Activated CD8-positive, alpha-beta T cell treated with anti-CD3 and anti-CD28 coated beads, Interleukin-2, amount 10 ng/mL, durations not matched to agents 7 days and 5 days (primary cell): ENCODE data around the gene KLHL1. TPM values are rescaled to one million over a fixed set of nuclear protein-coding genes. Genes with fewer than 3 reads are reported as not detected.

Source experiments
- ATAC-seq: fragments of 150-1000 bp; cut with Tn5 transposase; one replicate; pipeline ENCODE4 v1.10.0; 2021; ENCODE audit warnings: moderate library complexity
- CTCF ChIA-PET: fragments of 350-600 bp; sonication (Branson Sonifier 250); formaldehyde crosslinking; loops from one replicate; lab custom pipeline; 2021; ENCODE audit warnings: antibody characterized with exemption; lab: Charles Lee
- POLR2A ChIA-PET: fragments of 350-600 bp; sonication (Branson Sonifier 250); formaldehyde crosslinking; loops from one replicate; lab custom pipeline; 2021; ENCODE audit warnings: antibody characterized with exemption; lab: Charles Lee
- DNase-seq: peaks from one replicate; pipeline ENCODE4 v3.0.0-alpha.2; 2020
- H3K27ac Mint-ChIP-seq: one replicate; pipeline ENCODE4 v1.8.0; 2021; ENCODE audit warnings: mild to moderate bottlenecking, mixed read lengths
- H3K27me3 Mint-ChIP-seq: one replicate; pipeline ENCODE4 v1.8.0; 2021; ENCODE audit warnings: low read depth, mixed read lengths
- H3K36me3 Mint-ChIP-seq: one replicate; pipeline ENCODE4 v1.8.0; 2021; ENCODE audit warnings: low read depth, mixed read lengths
- H3K4me1 Mint-ChIP-seq: one replicate; pipeline ENCODE4 v1.8.0; 2021; ENCODE audit warnings: low read depth, mixed read lengths
- H3K4me3 Mint-ChIP-seq: one replicate; pipeline ENCODE4 v1.8.0; 2021; ENCODE audit warnings: mild to moderate bottlenecking, mixed read lengths
- H3K9me3 Mint-ChIP-seq: one replicate; pipeline ENCODE4 v1.8.0; 2022; ENCODE audit warnings: mixed read lengths; ENCODE audit not compliant: insufficient read depth
- total RNA-seq, 2 experiments: library from RNA; stranded (reverse); gene quantifications; one replicate each; pipeline ENCODE4 v1.2.3, GENCODE V29; 2021

Gene KLHL1
- total RNA-seq, 2 experiments from 2014 or later, result not detected

DNA sequence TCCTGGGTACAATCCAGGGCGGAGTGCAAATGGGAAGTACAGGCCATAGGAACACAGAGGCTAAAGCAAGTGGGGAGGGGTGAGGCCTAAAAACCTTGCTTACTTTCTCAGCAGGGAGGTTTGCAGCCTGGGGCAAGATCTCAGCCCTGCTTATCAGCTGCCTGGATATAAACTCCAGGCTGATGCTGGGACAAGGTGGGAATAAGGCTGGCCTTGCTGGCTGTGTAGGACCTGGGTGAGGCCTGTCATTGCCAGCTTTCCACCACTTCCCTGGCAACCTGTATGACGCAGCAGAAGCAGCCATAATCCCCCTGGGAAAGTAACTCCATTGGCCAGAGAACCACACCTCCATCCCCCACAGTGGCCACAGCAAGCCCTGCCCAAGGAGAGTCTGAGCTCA, 279.7 kb downstream of the KLHL1 start:
- peaks cover 11% of the 10 kb centered on the region for H3K9me3 Mint-ChIP-seq
- H3K36me3 Mint-ChIP-seq, result no peaks in the 10 kb centered on the region
- no peak for ATAC-seq
- H3K4me3 Mint-ChIP-seq, result no peak overlapping the region
- no peak overlapping the region for H3K27ac Mint-ChIP-seq
- ChIA-PET POLR2A (no interaction called here), CTCF (no interaction called here)
- no peak for DNase-seq
- H3K4me1 Mint-ChIP-seq, result no peaks in the 10 kb centered on the region
- H3K27me3 Mint-ChIP-seq, result no peaks in the 10 kb centered on the region

DNA sequence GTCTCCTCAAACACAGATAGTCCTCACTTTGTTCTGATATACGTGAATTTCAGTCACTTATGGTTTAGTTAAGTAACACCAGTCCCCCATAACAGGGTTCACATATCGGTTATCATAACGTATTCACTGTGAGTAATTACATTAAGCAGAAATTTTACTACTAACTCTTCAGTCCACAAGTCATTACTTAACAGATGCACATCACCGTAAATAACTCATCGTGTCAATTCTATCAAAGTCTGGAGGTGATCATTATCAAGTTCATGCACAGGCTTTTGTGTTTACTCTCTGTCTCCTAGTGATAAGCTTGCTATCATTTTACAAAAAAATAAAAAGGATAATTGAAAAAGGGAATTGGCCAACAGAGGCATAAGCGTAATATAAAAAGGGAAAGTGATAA, 288.1 kb downstream of the KLHL1 start:
- ChIA-PET CTCF (no interaction called here), POLR2A (no interaction called here)
- DNase-seq (no peak), ATAC-seq (no peak)
- Mint-ChIP-seq H3K27ac (no peak overlapping the region), H3K27me3 (no peaks in the 10 kb centered on the region), H3K36me3 (no peaks in the 10 kb centered on the region), H3K9me3 (peaks cover 6% of the 10 kb centered on the region), H3K4me1 (no peaks in the 10 kb centered on the region), H3K4me3 (no peak overlapping the region)

DNA sequence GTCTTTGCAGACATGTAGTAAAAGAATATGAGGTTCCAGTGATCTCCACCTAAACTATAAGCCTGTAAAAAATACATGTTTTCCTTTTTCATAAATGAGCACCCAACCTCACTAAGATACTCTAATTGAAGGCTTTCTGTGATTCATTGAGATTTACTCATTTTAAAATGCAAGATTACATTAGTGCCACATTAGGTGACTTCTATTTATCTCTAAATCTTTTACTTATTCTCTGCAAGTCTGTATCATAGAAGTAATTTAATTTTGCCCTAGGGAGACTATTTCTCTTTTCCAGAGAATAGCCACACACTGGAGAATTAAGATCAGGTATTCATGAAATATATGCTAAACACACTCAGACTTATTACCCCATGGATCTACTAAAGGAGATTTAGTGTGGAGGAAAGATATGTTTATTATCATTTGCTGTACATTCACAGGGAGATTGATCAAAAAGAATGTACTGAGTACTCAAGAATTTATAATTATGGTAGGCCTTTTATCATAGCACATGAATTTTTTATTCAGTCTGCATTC, 290.9 kb downstream of the KLHL1 start:
- Mint-ChIP-seq H3K27ac (no peak overlapping the region), H3K4me3 (no peak overlapping the region), H3K4me1 (no peaks in the 10 kb centered on the region), H3K27me3 (no peaks in the 10 kb centered on the region), H3K9me3 (peaks cover 11% of the 10 kb centered on the region), H3K36me3 (no peaks in the 10 kb centered on the region)
- DNase-seq, result no peak
- ChIA-PET POLR2A (no interaction called here), CTCF (no interaction called here)
- no peak for ATAC-seq

DNA sequence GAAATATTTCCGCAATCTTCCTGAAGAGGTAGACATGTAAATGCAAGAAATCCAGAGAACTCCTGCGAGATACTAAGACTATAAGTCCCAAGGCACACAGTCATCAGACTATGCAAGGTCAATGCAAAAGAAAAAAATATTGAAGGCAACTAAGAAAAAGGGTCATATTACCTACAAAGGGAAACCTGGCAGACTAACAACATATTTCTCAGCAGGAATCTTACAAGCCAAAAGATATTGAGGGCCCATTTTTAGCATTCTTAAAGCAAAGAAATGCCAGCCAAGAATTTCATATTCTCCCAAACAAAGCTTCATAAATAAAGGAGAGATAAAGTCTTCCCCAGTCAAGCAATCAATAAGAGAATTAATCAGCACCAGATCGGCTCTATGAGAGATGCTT, 299.1 kb downstream of the KLHL1 start:
- no peaks in the 10 kb centered on the region for H3K4me1 Mint-ChIP-seq
- ChIA-PET CTCF (no interaction called here), POLR2A (no interaction called here)
- H3K27ac Mint-ChIP-seq, result no peak overlapping the region
- H3K36me3 Mint-ChIP-seq, result no peaks in the 10 kb centered on the region
- DNase-seq (no peak), ATAC-seq (no peak)
- no peak overlapping the region for H3K4me3 Mint-ChIP-seq
- no peaks in the 10 kb centered on the region for H3K27me3 Mint-ChIP-seq
- peaks cover 16% of the 10 kb centered on the region for H3K9me3 Mint-ChIP-seq

DNA sequence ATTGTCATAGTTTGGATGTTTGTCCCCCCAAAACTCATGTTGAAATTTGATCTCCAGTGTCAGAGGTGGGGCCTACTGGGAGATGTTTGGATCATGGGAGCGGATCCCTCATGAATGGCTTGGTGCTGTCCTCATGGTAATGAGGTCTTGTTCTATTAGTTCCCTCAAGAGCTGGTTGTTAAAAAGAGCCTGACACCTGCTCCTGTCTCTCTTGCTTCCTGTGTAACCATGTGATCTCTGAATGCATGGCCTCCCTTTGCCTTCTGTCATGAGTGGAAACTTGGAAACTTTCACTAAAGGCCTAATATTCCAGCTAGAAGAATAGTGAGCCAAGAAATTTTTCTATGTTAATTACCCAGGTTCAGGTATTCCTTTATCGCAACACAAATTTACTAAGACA, 312.0 kb downstream of the KLHL1 start:
- Mint-ChIP-seq H3K4me1 (no peaks in the 10 kb centered on the region), H3K36me3 (no peaks in the 10 kb centered on the region), H3K27me3 (no peaks in the 10 kb centered on the region), H3K9me3 (peaks cover 30% of the 10 kb centered on the region), H3K4me3 (no peak overlapping the region), H3K27ac (no peak overlapping the region)
- ChIA-PET POLR2A (no interaction called here), CTCF (no interaction called here)
- no peak for DNase-seq
- ATAC-seq, result no peak

DNA sequence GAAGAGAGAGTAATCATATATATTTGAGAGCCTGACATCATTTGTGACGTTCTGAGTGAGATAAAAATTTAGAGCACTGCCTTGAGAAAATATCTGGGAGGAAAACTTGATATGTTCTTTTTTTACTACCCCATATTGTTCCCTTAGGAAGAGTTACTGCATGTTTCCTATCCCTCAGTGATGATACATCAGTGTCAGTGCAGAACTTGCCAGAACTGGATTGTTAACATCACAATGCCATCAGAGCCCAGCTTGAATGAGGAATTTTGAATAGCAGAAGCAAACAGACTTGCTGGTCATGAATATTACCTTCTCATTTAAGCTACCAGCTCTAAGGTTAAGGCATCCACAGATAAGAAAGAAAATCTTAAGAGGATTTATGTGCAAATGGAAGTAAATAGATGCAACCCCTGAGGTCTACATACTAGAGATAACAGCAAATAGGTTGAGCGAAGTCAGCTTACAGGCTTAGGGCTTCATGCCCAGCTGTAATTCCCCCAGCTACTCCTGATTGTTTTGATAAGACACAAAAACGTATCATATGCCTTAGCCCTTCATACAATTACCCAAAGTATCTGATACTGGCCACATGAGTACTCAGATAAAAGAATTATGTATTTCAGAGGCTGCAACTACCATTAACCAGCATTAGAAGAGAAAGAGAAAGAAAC, 314.3 kb downstream of the KLHL1 start:
- Mint-ChIP-seq H3K27ac (no peak overlapping the region), H3K9me3 (peaks cover 25% of the 10 kb centered on the region)
- POLR2A ChIA-PET, result no interaction called here

DNA sequence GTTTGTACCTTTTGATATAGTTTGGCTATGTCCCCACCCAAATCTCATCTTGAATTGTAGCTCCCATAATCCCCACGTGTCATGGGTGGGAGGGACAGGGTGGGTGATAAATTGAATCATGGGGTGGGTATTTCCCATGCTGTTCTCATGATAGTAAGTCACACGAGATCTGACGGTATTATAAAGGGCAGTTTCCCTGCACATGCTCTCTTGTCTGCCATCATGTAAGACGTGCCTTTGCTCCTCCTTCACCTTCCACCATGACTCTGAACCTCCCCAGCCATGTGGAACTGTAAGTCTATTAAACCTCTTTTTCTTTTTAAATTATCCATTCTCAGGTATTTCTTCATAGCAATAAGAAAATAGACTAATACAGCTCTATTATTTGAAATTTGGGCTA, 331.3 kb downstream of the KLHL1 start:
- Mint-ChIP-seq H3K4me1 (no peaks in the 10 kb centered on the region), H3K27me3 (no peaks in the 10 kb centered on the region), H3K9me3 (peaks cover 6% of the 10 kb centered on the region), H3K27ac (no peak overlapping the region), H3K36me3 (no peaks in the 10 kb centered on the region), H3K4me3 (no peak overlapping the region)
- ChIA-PET CTCF (no interaction called here), POLR2A (interaction anchor here (0.7 kb wide), 1 partner anchor 18 kb away, joined by 3 read pairs; no protein-coding TSS in a partner anchor)
- ATAC-seq (no peak), DNase-seq (no peak)

More for the DNA sequence above, 314.3 kb downstream of the KLHL1 start:
- Mint-ChIP-seq H3K27me3 (no peaks in the 10 kb centered on the region), H3K4me1 (no peaks in the 10 kb centered on the region), H3K4me3 (no peak overlapping the region), H3K36me3 (no peaks in the 10 kb centered on the region)
- DNase-seq, result no peak
- CTCF ChIA-PET, result no interaction called here
- ATAC-seq, result no peak

DNA sequence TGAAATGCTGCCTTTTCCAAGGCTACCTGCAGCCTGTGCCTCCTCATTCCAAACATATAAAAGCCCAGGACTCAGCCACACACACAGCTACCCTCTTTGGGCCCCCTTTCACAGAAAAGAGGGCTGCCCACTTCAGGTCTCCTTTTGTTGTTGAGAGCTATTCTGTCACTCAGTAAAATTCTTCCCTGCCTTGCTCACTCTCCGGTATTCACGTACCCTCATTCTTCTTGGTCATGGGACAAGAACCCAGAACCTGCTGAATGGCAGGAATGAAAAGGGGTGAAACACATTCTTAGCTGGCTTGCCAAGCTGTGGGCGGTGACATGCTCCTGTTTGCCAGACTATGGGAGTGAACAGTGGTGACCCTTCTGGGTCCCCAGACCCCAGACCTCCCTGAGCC, 338.6 kb downstream of the KLHL1 start:
- no peaks in the 10 kb centered on the region for H3K36me3 Mint-ChIP-seq
- no peaks in the 10 kb centered on the region for H3K4me1 Mint-ChIP-seq
- H3K4me3 Mint-ChIP-seq, result no peak overlapping the region
- ChIA-PET POLR2A (no interaction called here), CTCF (no interaction called here)
- no peak for ATAC-seq
- no peak for DNase-seq
- no peaks in the 10 kb centered on the region for H3K27me3 Mint-ChIP-seq
- no peak overlapping the region for H3K27ac Mint-ChIP-seq
- no peaks in the 10 kb centered on the region for H3K9me3 Mint-ChIP-seq

DNA sequence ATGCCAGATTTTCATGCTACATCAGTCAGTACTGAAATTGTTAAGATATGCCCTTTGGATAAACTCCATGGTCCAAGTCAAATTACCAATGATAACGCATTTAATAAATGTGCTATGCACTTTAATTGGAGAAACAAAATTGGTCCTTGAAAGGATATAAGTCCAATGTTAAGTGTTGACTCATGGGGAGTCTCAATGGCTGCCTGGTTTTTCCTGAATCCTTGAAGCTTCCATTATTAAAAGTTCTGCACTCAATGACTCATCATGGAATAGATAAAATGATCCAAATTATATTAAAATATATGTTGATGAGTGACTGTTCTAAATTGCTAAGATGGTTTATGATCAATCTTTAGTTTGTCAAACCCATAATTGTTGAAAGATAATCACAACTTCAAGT, 346.7 kb downstream of the KLHL1 start:
- H3K27ac Mint-ChIP-seq, result no peak overlapping the region
- H3K27me3 Mint-ChIP-seq, result no peaks in the 10 kb centered on the region
- H3K4me1 Mint-ChIP-seq, result no peaks in the 10 kb centered on the region
- no peak for DNase-seq
- ChIA-PET POLR2A (no interaction called here), CTCF (no interaction called here)
- no peak overlapping the region for H3K4me3 Mint-ChIP-seq
- peaks cover 11% of the 10 kb centered on the region for H3K9me3 Mint-ChIP-seq
- no peak for ATAC-seq
- no peaks in the 10 kb centered on the region for H3K36me3 Mint-ChIP-seq

DNA sequence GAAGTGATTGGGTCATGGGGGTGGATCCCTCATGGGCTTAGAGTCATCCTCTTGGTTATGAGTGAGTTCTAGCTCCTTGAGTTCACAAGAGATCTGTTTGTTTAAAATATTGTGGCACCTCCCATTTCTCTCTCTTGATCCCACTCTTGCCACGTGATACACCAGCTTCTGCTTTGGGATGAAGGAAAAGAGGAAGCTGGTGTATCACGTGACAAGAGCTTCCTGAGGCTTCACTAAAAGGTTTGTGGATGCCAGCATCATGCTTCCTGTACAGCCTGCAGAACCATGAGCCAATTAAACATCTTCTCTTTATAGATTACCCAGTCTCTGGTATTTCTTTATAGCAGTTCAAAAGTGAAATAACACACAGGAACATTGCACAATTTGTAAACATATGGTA, 353.2 kb downstream of the KLHL1 start:
- ChIA-PET CTCF (no interaction called here), POLR2A (no interaction called here)
- H3K36me3 Mint-ChIP-seq, result no peaks in the 10 kb centered on the region
- no peaks in the 10 kb centered on the region for H3K4me1 Mint-ChIP-seq
- H3K27ac Mint-ChIP-seq, result no peak overlapping the region
- ATAC-seq, result no peak
- no peaks in the 10 kb centered on the region for H3K27me3 Mint-ChIP-seq
- H3K9me3 Mint-ChIP-seq, result peaks cover 3% of the 10 kb centered on the region
- no peak overlapping the region for H3K4me3 Mint-ChIP-seq
- no peak for DNase-seq

DNA sequence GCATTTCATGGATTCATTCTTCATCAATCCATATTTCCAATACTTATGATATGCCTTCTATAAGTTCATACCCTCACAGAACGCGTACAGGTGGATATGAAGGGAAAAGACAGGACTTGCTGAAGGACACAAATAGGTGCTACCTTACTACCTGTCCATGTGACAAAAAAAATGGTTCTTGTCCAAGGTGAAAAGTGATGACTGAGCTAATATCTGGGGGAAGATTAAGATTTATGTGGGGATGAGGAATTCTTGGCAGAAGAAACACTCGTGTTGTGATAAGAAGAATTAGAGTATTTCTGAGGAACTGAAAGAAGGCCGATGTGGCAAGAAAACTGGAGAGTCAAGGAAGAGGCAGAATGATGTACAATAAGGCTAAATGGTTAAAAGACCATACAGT, 357.0 kb downstream of the KLHL1 start:
- POLR2A ChIA-PET, result no interaction called here
- Mint-ChIP-seq H3K27ac (no peak overlapping the region), H3K27me3 (no peaks in the 10 kb centered on the region), H3K9me3 (peaks cover 12% of the 10 kb centered on the region), H3K36me3 (no peaks in the 10 kb centered on the region), H3K4me1 (no peaks in the 10 kb centered on the region), H3K4me3 (no peak overlapping the region)
- ATAC-seq, result no peak
- CTCF ChIA-PET, result no interaction called here
- DNase-seq, result no peak

DNA sequence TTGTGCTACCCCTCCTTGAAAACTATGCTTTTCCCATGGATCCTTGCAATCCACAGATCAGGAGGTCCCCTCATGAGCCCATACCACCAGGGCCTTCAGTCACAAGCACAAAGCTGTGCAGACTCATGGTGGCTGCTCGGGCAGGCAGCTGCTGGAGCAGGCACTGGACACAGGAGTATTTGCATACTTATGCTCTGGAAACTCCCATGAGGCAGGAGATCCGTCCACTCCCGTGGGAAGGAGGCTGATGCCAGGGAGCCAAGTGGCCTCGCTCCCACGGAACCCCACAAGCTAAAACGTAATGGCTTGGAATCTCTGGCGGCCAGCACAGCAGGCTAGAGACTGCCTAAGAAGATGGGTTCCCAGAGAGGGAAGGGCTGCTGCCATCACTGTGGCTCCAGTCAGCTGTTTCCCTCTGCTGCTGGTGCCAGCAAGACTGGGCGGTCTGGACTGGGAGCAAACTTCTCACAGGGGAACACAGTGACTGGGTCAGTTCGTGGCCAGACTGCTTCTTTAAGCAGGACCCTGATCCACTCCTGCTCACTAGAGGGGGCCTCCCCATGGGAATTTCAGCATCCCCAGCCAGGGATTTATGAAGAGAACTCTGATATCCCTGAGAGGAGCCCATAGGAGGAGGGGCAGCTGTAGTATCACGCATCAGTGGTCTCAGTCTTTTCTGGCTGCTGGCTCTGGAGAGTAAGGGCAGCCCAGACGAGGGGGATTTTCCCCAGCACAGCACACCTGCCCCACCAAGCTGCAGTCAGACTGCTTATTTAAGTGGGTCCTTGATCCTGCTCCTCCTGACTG, 370.9 kb downstream of the KLHL1 start:
- CTCF ChIA-PET, result no interaction called here

More for the DNA sequence above, 370.9 kb downstream of the KLHL1 start:
- ATAC-seq, result no peak
- Mint-ChIP-seq H3K4me3 (no peak overlapping the region), H3K9me3 (peaks cover 17% of the 10 kb centered on the region), H3K27ac (no peak overlapping the region), H3K4me1 (no peaks in the 10 kb centered on the region), H3K27me3 (no peaks in the 10 kb centered on the region), H3K36me3 (no peaks in the 10 kb centered on the region)
- POLR2A ChIA-PET, result no interaction called here
- DNase-seq, result no peak
